ENCODE results near the gene TMOD3. TPM values are rescaled to one million over a fixed set of nuclear protein-coding genes. Genes with fewer than 3 reads are reported as not detected.

TMOD3 gene
- total and polyA plus RNA-seq, 2 donors (not counting 3 experiments of a cell fraction or from before 2014, with no cell fraction given): 10.4 to 64.3 TPM

GRCh38 chr15:51869060-51869421 lies 39.6 kb downstream of the TMOD3 start:
- Histone ChIP-seq H3K9me1 (replicated peaks; ENCODE audit: control insufficient read depth, extremely low read depth, insufficient read depth, low read length) (no peaks in the 10 kb centered on the region), H3K79me2 (ENCODE audit: control insufficient read depth, insufficient read depth, low read length) (peaks cover 27% of the 10 kb centered on the region), H2AFZ (ENCODE audit: low read depth, low read length) (no peak overlapping the region), H3K4me1 (ENCODE audit: control insufficient read depth, extremely low read depth, insufficient read depth, low read length) (peaks cover 9% of the 10 kb centered on the region), H3K27me3 (ENCODE audit: control insufficient read depth in 2 of 2, insufficient read depth in 2 of 2, low read length in 2 of 2) (no peaks in the 10 kb centered on the region), H3K9ac (replicated peaks; ENCODE audit: extremely low read depth, insufficient read depth, low read length) (no peak overlapping the region), H4K20me1 (replicated peaks; ENCODE audit: control insufficient read depth, extremely low read depth, insufficient read depth, low read length) (no peaks in the 10 kb centered on the region), H3K9me3 (replicated peaks; ENCODE audit: control insufficient read depth, insufficient read depth, low read length) (no peaks in the 10 kb centered on the region), H3K36me3 (ENCODE audit: control insufficient read depth in 2 of 2, extremely low read depth in 1 of 2, insufficient read depth in 2 of 2, low read length in 2 of 2) (peaks cover 0 to 8% of the 10 kb centered on the region in 2 experiments), H3K27ac (ENCODE audit: insufficient read depth, low read depth, low read length) (no peak overlapping the region), H3K4me3 (replicated peaks in 1 of 3; ENCODE audit: insufficient read depth in 1 of 3, low read depth in 1 of 3, low read length in 3 of 3) (no peak overlapping the region), H3K4me2 (ENCODE audit: insufficient read depth, low read length) (no peak overlapping the region)
- intact Hi-C loops (cut with micrococcal nuclease) (no loop called here), dilution Hi-C loops (cut with MboI; ENCODE audit: extremely low pct_ligation_motif_present, low sequenced_read_pairs) (no loop called here)
- no TSS peak for BruUV-seq (replicated peaks)
- CTCF ChIA-PET: interaction anchor here (1.1 to 1.8 kb wide), 3 partner anchors 20 to 27 kb away, joined by 3 to 5 read pairs (median 3); no protein-coding TSS in a partner anchor
- POLR2A ChIA-PET: no interaction called here
- no peak for TF ChIP-seq POLR2A (IDR thresholded peaks at IDR 0.05; ENCODE audit: low read depth, low read length)
- TF ChIP-seq GATA2 (IDR thresholded peaks at IDR 0.05; ENCODE audit: insufficient read depth, insufficient read length, low read depth, low read length): no peak
- peak; percentile 52 for TF ChIP-seq FOS (IDR thresholded peaks at IDR 0.05; ENCODE audit: borderline replicate concordance, insufficient read depth, low read length)
- peak; percentile 65 for DNase-seq (ENCODE audit: low read depth, low spot score)
- FAIRE-seq: no peak

GRCh38 chr15:51870774-51871173 lies 41.3 kb downstream of the TMOD3 start:
- Histone ChIP-seq H3K4me1 (ENCODE audit: control insufficient read depth, extremely low read depth, insufficient read depth, low read length) (peaks cover 27% of the 10 kb centered on the region), H3K9ac (replicated peaks; ENCODE audit: extremely low read depth, insufficient read depth, low read length) (no peak overlapping the region), H4K20me1 (replicated peaks; ENCODE audit: control insufficient read depth, extremely low read depth, insufficient read depth, low read length) (no peaks in the 10 kb centered on the region), H3K27me3 (ENCODE audit: control insufficient read depth in 2 of 2, insufficient read depth in 2 of 2, low read length in 2 of 2) (no peaks in the 10 kb centered on the region), H3K27ac (ENCODE audit: insufficient read depth, low read depth, low read length) (no peak overlapping the region), H3K4me3 (replicated peaks in 1 of 3; ENCODE audit: insufficient read depth in 1 of 3, low read depth in 1 of 3, low read length in 3 of 3) (no peak overlapping the region), H3K36me3 (ENCODE audit: control insufficient read depth in 2 of 2, extremely low read depth in 1 of 2, insufficient read depth in 2 of 2, low read length in 2 of 2) (peaks cover 0 to 5% of the 10 kb centered on the region in 2 experiments), H3K79me2 (ENCODE audit: control insufficient read depth, insufficient read depth, low read length) (peaks cover 20% of the 10 kb centered on the region), H3K4me2 (ENCODE audit: insufficient read depth, low read length) (no peak overlapping the region), H3K9me3 (replicated peaks; ENCODE audit: control insufficient read depth, insufficient read depth, low read length) (no peaks in the 10 kb centered on the region), H3K9me1 (replicated peaks; ENCODE audit: control insufficient read depth, extremely low read depth, insufficient read depth, low read length) (no peaks in the 10 kb centered on the region), H2AFZ (ENCODE audit: low read depth, low read length) (no peak overlapping the region)
- POLR2A ChIA-PET: no interaction called here
- dilution Hi-C loops (cut with MboI; ENCODE audit: extremely low pct_ligation_motif_present, low sequenced_read_pairs): no loop called here
- intact Hi-C loops (cut with micrococcal nuclease): no loop called here
- TF ChIP-seq FOS (IDR thresholded peaks at IDR 0.05; ENCODE audit: borderline replicate concordance, insufficient read depth, low read length) (no peak), POLR2A (IDR thresholded peaks at IDR 0.05; ENCODE audit: low read depth, low read length) (no peak), MYC (IDR thresholded peaks at IDR 0.05; ENCODE audit: low read depth, low read length) (no peak), EZH2 (IDR thresholded peaks at IDR 0.05; ENCODE audit: borderline replicate concordance, low read depth, low read length, severe bottlenecking) (no peak)
- CTCF ChIA-PET: interaction anchor here (1.0 to 1.9 kb wide), 5 partner anchors 12 to 33 kb away, joined by 3 to 6 read pairs (median 3); no protein-coding TSS in a partner anchor
- BruUV-seq (replicated peaks): no TSS peak
- FAIRE-seq (no peak), DNase-seq (ENCODE audit: low read depth, low spot score) (no peak)
